GM15510 (cell line): ENCODE measurements around the gene AK6.

ENCODE experiments used
- POLR2A ChIP-seq: IDR thresholded peaks from 3 replicates; pipeline ENCODE4 v1.6.1; 2011; ENCODE audit warnings: borderline replicate concordance; ENCODE audit not compliant: insufficient read length; ENCODE audit errors: extremely low read depth

The AK6 gene

DNA sequence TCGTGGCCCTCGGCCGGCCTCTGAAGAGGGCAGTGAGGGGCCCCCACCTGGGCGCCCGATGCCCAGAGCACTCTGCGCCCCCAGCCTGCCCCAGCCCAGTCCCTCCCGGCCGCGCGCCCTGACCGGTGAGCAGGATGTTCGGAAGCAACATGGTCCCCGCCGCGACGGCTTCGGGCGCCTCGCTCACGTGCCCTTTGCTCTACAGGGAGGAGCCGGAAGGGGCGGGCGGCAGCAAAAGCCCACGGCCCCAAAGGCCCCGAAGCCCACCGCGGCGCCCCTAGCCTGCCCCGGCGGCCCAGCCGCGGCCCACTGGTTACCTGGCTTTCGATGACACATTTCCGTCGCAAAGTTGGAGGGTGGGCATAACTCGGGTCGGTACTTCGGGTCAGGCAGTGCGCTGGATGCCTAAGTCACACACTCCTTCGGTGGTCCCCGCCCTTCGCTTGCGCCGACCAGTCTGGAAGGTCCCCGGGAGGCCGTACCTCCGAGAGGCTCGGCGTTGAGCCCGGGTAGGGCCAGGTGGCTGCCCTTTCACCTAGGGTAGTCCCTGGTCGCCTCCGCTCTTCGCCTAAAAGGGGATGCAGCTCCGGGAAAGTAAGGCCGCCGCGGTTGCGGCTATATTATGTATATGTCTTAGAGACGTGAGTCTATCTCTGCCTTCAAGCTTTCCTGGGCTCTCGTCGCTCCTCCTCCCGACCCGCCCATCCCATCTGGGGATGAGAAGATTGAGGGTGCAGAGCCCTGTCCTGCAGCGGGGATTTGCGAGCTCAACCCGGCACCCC lies at the start of gene AK6, which contains the start of the genes RAD17 and TAF9:
AK6 (minus strand) TSS at position 181 of the 782 bp plus-strand sequence; CDS start at position 151, 30 bp downstream.
RAD17 (plus strand) TSS at position 479 of the 782 bp plus-strand sequence. CDS start 2,391 bp downstream, outside the sequence.
TAF9 (minus strand) TSS at position 181 of the 782 bp plus-strand sequence. CDS start 3,783 bp downstream, outside the sequence.
- TF ChIP-seq POLR2A: peak; percentile 80

DNA sequence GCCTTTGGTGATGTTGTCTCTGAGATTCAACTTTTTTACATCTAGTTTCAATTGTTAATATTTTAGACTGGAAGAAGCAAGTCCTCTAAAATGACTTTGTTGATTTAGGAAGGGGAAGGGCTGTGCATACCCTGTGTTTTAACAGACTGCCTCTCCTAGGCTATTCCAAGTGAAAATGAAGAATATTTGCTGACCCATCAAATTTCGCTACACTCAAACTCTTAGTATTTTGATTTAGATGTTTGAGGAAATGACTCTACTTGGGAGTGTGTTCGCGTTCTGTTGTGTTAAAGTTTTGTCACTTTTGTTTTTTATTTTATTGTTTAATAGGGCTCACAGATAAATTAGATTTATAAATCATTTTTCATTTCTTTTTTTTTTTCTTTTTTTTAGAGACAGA lies 49.2 kb upstream of the AK6 start:
- no peak for TF ChIP-seq POLR2A

GRCh38 chr5:69416699-69417098 lies 47.4 kb upstream of the AK6 start:
- no peak for TF ChIP-seq POLR2A

DNA sequence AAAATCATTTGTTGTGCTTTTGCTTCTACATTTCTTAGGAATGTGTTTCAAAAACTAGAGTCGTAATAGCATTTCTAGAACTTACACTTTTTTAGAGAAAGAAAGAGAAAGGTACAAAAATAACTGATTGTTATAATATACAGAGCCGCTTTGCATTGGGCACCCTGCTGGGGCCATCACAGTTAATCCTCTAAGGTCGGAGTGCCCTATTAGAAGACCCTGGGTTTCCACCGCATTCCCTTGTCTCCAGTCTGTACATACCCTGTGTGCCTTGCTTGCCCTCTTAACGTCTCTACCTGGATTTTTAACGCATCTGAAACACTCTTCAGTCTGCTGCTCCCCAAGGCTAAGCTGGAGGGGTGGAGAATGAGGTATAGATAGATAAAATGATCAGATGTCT lies 46.9 kb upstream of the AK6 start:
- TF ChIP-seq POLR2A: no peak

DNA sequence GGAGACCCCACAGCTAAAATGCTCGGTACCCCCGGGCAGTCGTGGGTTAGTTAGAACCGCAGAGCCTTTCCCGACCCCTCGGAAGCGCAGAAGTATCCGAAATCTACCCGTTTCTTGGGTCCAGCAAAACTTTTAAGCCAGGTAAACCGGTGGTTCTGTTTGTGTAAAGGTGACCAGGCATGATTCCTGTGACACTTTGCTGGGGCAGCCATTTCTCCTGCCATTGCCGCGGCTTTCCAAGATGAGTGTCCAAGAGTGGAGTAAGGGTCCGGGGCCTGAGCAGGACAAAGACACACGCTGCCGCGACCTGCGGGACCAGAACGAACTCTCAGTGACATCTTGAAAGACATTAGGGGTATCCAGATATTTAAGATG lies 46.3 kb upstream of the AK6 start:
- no peak for TF ChIP-seq POLR2A

- TF ChIP-seq POLR2A: peak; percentile 21
These were observed 45.7 kb upstream of the AK6 start, which contains the start of gene MARVELD2 for GRCh38 chr5:69414885-69415583. Gene MARVELD2 (plus strand): TSS chr5:69415116. CDS start chr5:69419386, 4,270 bp downstream.

DNA sequence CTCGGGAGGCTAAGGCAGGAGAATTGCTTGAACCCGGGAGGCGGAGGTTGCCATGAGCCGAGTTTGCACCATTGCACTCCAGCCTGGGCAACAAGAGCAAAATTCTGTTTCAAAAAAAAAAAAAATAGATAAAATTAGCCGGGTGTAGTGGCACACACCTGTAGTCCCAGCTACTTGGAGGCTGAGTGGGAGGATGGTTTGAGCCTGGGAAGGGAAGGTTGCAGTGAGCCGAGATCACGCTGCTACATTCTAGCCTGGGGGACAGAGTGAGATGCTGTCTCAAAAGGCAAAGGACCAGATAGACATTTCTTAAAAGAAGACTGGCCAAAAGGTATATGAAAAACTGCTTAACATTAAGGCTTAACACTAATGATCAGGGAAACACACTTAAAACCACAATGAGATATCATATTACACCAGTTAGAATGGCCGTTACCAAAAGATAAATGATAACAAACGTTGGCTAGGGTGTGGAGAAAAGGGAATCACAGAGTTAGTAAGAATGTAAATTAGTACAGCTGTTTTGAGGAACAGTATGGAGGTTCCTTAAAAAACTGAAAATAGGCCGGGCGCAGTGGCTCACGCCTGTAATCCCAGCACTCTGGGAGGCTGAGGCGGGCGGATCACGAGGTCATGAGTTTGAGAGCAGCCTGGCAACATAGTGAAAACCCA lies 35.5 kb upstream of the AK6 start:
- no peak for TF ChIP-seq POLR2A

GRCh38 chr5:69378376-69378775 lies 9.1 kb upstream of the AK6 start:
- TF ChIP-seq POLR2A: no peak

DNA sequence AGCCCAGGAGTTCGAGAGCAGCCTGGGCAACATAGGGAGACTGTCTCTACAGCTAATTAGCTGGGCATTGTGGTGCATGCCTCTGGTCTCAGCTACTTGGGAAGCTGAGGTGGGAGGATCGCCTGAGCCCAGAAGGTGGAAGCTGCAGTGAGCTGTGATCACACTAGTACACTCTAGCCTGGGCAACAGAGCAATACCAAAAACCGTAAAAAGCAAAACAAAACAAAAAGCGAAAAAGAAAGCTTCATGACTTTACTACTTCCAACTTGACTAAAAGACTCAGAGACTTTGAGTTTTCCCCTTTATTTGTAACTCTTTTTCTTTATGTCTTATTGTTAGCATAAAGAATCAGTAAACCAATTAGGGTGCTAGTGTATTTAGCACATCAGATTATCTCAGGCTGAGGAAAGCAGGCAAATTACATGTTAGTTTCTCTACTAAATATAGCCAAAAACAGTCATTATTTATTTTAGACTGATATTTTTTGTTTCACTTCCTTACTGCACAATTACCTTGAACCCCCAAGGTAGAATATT lies 5.7 kb upstream of the AK6 start:
- TF ChIP-seq POLR2A: no peak

DNA sequence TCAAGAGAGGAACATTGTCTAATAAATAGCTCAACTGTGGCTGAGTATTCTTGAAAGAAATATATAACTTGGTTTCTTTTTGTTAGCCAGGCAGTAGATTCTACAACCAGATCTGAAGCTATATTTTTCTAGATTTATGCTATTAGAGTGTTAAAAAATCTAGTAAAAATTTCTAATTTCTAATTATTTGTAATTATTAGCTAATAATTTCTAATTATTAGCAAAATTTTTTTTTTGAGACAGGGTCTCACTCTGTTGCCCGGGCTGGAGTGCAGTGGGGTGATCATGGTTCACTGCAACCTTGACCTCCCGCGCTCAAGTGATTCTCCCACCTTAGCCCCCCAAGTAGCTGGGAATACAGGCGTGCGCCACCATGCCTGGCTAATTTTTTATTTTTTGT lies 3.1 kb upstream of the AK6 start:
- no peak for TF ChIP-seq POLR2A

- TF ChIP-seq POLR2A: no peak
These were observed 621 bp downstream of the AK6 start for GRCh38 chr5:69368458-69369339.

- TF ChIP-seq POLR2A: no peak
These were observed 1.5 kb downstream of the AK6 start for GRCh38 chr5:69367697-69368279.

DNA sequence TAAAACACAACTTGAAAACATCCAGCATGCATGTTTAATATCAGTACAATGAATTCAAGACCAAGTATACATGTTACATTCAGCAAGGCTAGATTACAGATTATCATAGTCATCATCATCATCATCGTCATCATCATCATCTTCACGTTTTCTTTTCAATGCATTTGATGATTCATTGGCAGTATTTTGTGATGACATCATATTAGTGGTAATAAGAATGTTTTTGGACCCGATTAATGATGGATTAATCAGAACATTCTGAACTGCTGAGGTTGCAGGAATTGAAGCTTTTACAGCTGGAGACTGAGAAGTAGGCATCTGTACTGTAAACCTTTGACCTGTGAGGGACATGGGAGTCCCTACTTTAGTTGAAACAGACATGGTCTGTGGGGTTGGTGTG lies 4.5 kb downstream of the AK6 start:
- TF ChIP-seq POLR2A: no peak
